ENCODE data around the gene SNRNP48. TPM values are rescaled to one million over a fixed set of nuclear protein-coding genes. Genes with fewer than 3 reads are reported as not detected.

SNRNP48 gene
- total and polyA plus RNA-seq, 2 of the 8 experiments (the other 6 are each of a cell fraction or from before 2014, with no cell fraction given): 7.7 to 21.0 TPM

GRCh38 chr6:7541175-7542064, 48.6 kb upstream of the SNRNP48 start, which contains the start of gene DSP:
Gene DSP, plus strand, starts transcription at chr6:7541671. Its CDS starts 245 bp downstream, at chr6:7541916.
- Histone ChIP-seq H2BK15ac (ENCODE audit: low read length) (no peak within 1 kb of the TSS), H4K20me1 (replicated peaks in 1 of 2; ENCODE audit: control insufficient read depth in 1 of 2, insufficient read depth in 2 of 2, low read length in 2 of 2) (peaks cover 0 to 3% of the 10 kb centered on the region in 2 experiments), H2BK120ac (replicated peaks; ENCODE audit: low read depth, low read length) (no peak within 1 kb of the TSS), H3K9ac (replicated peaks in 1 of 4; ENCODE audit: extremely low read depth in 1 of 4, low read depth in 3 of 4, low read length in 3 of 4) (peak within 1 kb of the TSS; percentile 66 to 87 (median 78)), H3K79me1 (ENCODE audit: low read depth, low read length) (0 out of 2 replicates have a peak, but pooled peaks cover 2% of the 10 kb centered on the region), H2AFZ (ENCODE audit: low read length) (peak within 1 kb of the TSS; percentile 80; the same call in 1 of the 2 replicates), H2BK12ac (ENCODE audit: low read depth, low read length) (no peak within 1 kb of the TSS; the same call in none of the 2 replicates), H3K4ac (replicated peaks; ENCODE audit: insufficient read length, low read depth, low read length) (peak within 1 kb of the TSS; percentile 76), H3K4me1 (replicated peaks in 1 of 4; ENCODE audit: control insufficient read depth in 3 of 4, insufficient read depth in 4 of 4, low read length in 3 of 4) (peaks cover 5 to 16% (median 9%) of the 10 kb centered on the region in 4 experiments), H3K9me3 (ENCODE audit: insufficient read depth in 2 of 2, low read depth in 1 of 2, low read length in 1 of 2) (no peaks in the 10 kb centered on the region), H3K4me3 (ENCODE audit: extremely low read depth in 1 of 4, insufficient read depth in 2 of 4, low read depth in 3 of 4, low read length in 4 of 4) (peak within 1 kb of the TSS; percentile 81 to 93 (median 83)), H2BK5ac (ENCODE audit: low read depth, low read length) (peak within 1 kb of the TSS; percentile 72; the same call in 1 of the 2 replicates), H3K27ac (ENCODE audit: low read depth, low read length) (peak within 1 kb of the TSS; percentile 59; the same call in 1 of the 2 replicates), H2BK20ac (ENCODE audit: low read length) (no peak within 1 kb of the TSS), H3K4me2 (ENCODE audit: insufficient read depth in 1 of 2, low read depth in 2 of 2, low read length in 2 of 2) (peak within 1 kb of the TSS; percentile 79 to 86), H4K5ac (ENCODE audit: insufficient read length, low read depth, low read length) (peak within 1 kb of the TSS; percentile 65), H3K14ac (ENCODE audit: insufficient read length) (no peak within 1 kb of the TSS), H3K56ac (replicated peaks; ENCODE audit: insufficient read length, low read depth, low read length) (peak within 1 kb of the TSS; percentile 80), H3K18ac (ENCODE audit: extremely low read depth, low read length) (peak within 1 kb of the TSS; percentile 80), H3K23me2 (ENCODE audit: low read depth, low read length) (peaks cover 4% of the 10 kb centered on the region; the same call in 1 of the 2 replicates), H3K79me2 (ENCODE audit: control insufficient read depth in 1 of 2, insufficient read depth in 2 of 2, low read length in 2 of 2) (peaks cover 0 to 31% of the 10 kb centered on the region in 2 experiments; a peak in 2 of 4 replicates), H3K27me3 (replicated peaks in 1 of 4; ENCODE audit: control insufficient read depth in 3 of 4, extremely low read depth in 1 of 4, insufficient read depth in 3 of 4, low read length in 3 of 4) (peaks cover 0 to 17% (median 11%) of the 10 kb centered on the region in 4 experiments; a peak in 6 of 7 replicates), H2AK5ac (ENCODE audit: low read depth, low read length) (no peak within 1 kb of the TSS), H3K36me3 (ENCODE audit: control insufficient read depth in 2 of 4, insufficient read depth in 4 of 4, low read length in 3 of 4) (no peaks in the 10 kb centered on the region), H3K23ac (ENCODE audit: insufficient read length) (no peak within 1 kb of the TSS), H4K91ac (replicated peaks; ENCODE audit: insufficient read length, low read length) (peak within 1 kb of the TSS; percentile 83), H4K8ac (ENCODE audit: extremely low read depth, insufficient read depth, low read length) (peak within 1 kb of the TSS; percentile 93)
- WGBS, 2 experiments (ENCODE audit: extremely low coverage in 1 of 2, insufficient coverage in 1 of 2, insufficient read length in 1 of 2, insufficient replicate concordance in 2 of 2, low coverage in 1 of 2, low lambda C conversion rate in 2 of 2, missing lambda C conversion rate in 1 of 2): 1% methylated on average over 89 of the region's 105 CpGs; no CpG with 5 or more reads in 1 of the 2 experiments
- ChIA-PET CTCF (ENCODE audit: partially characterized antibody) (interaction anchor here (1.2 kb wide), 1 partner anchor 98 kb away, joined by 4 read pairs; no protein-coding TSS in a partner anchor), POLR2A (ENCODE audit: partially characterized antibody) (interaction anchor here (0.6 to 1.9 kb wide), 8 partner anchors 13 to 202 kb away, joined by 3 to 6 read pairs (median 4); partner anchors contain the start of genes CAGE1 and RIOK1)
- FAIRE-seq: no peak
- peak; percentile 25 to 83 for DNase-seq (ENCODE audit: low read depth in 1 of 2, low spot score in 2 of 2)
- no peak for TF ChIP-seq ZNF274 (IDR thresholded peaks at IDR 0.05; ENCODE audit: borderline replicate concordance, extremely low read depth, low read length)
- TF ChIP-seq CBX5 (IDR thresholded peaks at IDR 0.05; ENCODE audit: low read depth, low read length): no peak
- TF ChIP-seq TCF12 (IDR thresholded peaks at IDR 0.05; ENCODE audit: low read depth, low read length): no peak
- TF ChIP-seq TAF1 (IDR thresholded peaks at IDR 0.05; ENCODE audit: low read depth, low read length): peak; percentile 60
- no peak for TF ChIP-seq RXRA (IDR thresholded peaks at IDR 0.05; ENCODE audit: insufficient read depth, low read depth, low read length)
- TF ChIP-seq SRF (IDR thresholded peaks at IDR 0.05; ENCODE audit: low read depth, low read length): no peak
- no peak for TF ChIP-seq POU5F1 (IDR thresholded peaks at IDR 0.05; ENCODE audit: low read depth, low read length)
- no peak for TF ChIP-seq KDM1A (IDR thresholded peaks at IDR 0.05; ENCODE audit: borderline replicate concordance, low read length)
- no peak; the same call in 1 of the 2 replicates for TF ChIP-seq CREB1 (IDR thresholded peaks at IDR 0.05)
- TF ChIP-seq FOSL1 (IDR thresholded peaks at IDR 0.05; ENCODE audit: insufficient read depth, low read depth, low read length): no peak

Measured in H1 (cell line).